ENCODE results near the gene LMF1. TPM values are rescaled to one million over a fixed set of nuclear protein-coding genes. Genes with fewer than 3 reads are reported as not detected.

The LMF1 gene
- total and polyA plus RNA-seq, 2 of the 4 experiments (the other 2 are of a cell fraction) = 7.7 to 13.1 TPM

GRCh38 chr16:906296-906695 is 64.5 kb downstream of the LMF1 start:
- H4K20me1 ChIP-seq (ENCODE audit: insufficient read depth, low read length) = no peaks in the 10 kb centered on the region
- no peak overlapping the region for H3K4me3 ChIP-seq (ENCODE audit: insufficient read depth, low read depth, low read length)
- intact Hi-C loops (cut with micrococcal nuclease) = no loop called here

More at GRCh38 chr16:906296-906695, 64.5 kb downstream of the LMF1 start:
- WGBS, 2 experiments (ENCODE audit: extremely low coverage in 2 of 2, insufficient read length in 1 of 2) = no CpG with 5 or more reads among the region's 12 CpGs
- Histone ChIP-seq H3K4me1 (ENCODE audit: control insufficient read depth, insufficient read depth, low read length) (no peaks in the 10 kb centered on the region), H3K9me3 (ENCODE audit: control insufficient read depth, insufficient read depth, low read length) (peaks cover 8% of the 10 kb centered on the region; the same call in 1 of the 2 replicates), H4K5ac (ENCODE audit: low read depth, low read length) (no peak overlapping the region), H4K91ac (ENCODE audit: insufficient read depth, low read depth, low read length) (no peak overlapping the region), H3K23ac (ENCODE audit: low read depth, low read length) (no peak overlapping the region), H2AK9ac (replicated peaks; ENCODE audit: low read depth, low read length, poor library complexity) (no peak overlapping the region), H4K8ac (ENCODE audit: low read depth in 2 of 2, low read length in 2 of 2) (no peak overlapping the region), H3K56ac (ENCODE audit: extremely low read depth, insufficient read depth, low read length) (no peak overlapping the region), H3K27me3 (ENCODE audit: control insufficient read depth, insufficient read depth, low read length) (no peaks in the 10 kb centered on the region), H3K36me3 (ENCODE audit: control insufficient read depth, insufficient read depth, low read length) (peaks cover 10% of the 10 kb centered on the region), H3K18ac (ENCODE audit: low read depth, low read length) (no peak overlapping the region), H2BK15ac (ENCODE audit: low read depth, low read length) (no peak overlapping the region), H3K27ac (ENCODE audit: insufficient read depth, low read length) (no peak overlapping the region), H2BK20ac (ENCODE audit: low read depth, low read length) (no peak overlapping the region), H2AFZ (replicated peaks; ENCODE audit: low read length, poor library complexity) (no peak overlapping the region), H2BK120ac (ENCODE audit: low read depth, low read length) (no peak overlapping the region), H3K79me1 (ENCODE audit: low read depth in 1 of 2, low read length in 2 of 2) (no peaks in the 10 kb centered on the region), H2BK5ac (ENCODE audit: low read depth, low read length, poor library complexity, severe bottlenecking) (no peak overlapping the region), H2AK5ac (ENCODE audit: low read depth, low read length) (no peak overlapping the region), H3K4ac (ENCODE audit: low read depth, low read length) (no peak overlapping the region), H3K9ac (ENCODE audit: low read depth, low read length) (no peak overlapping the region), H3K14ac (replicated peaks; ENCODE audit: low read depth, low read length) (no peak overlapping the region), H3K9me1 (ENCODE audit: insufficient read depth, low read length) (no peaks in the 10 kb centered on the region), H3K4me2 (ENCODE audit: low read depth, low read length) (no peak overlapping the region)
- in situ Hi-C loops (cut with MboI; ENCODE audit: low sequenced_read_pairs) = no loop called here
- CTCF ChIA-PET = no interaction called here
- BruUV-seq (replicated peaks) = no TSS peak
- no peak for ATAC-seq (ENCODE audit: low read depth)
- dilution Hi-C loops (cut with HindIII; ENCODE audit: low sequenced_read_pairs, unreplicated experiment) = no loop called here
- DNase-seq = no peak
- no peak for TF ChIP-seq RAD21 (IDR thresholded peaks at IDR 0.05; ENCODE audit: low read length)
- no peak for TF ChIP-seq CTCF (conservative IDR thresholded peaks at IDR 0.05; ENCODE audit: low read depth, low read length)
- no peak for TF ChIP-seq ELK1 (IDR thresholded peaks at IDR 0.05; ENCODE audit: borderline replicate concordance, low read depth, low read length)
- no peak for TF ChIP-seq NFE2L2 (IDR thresholded peaks at IDR 0.05; ENCODE audit: low read depth, low read length)
- TF ChIP-seq CEBPB (IDR thresholded peaks at IDR 0.05; ENCODE audit: low read depth, low read length) = no peak
- no peak for TF ChIP-seq RFX5 (IDR thresholded peaks at IDR 0.05; ENCODE audit: low read depth, low read length)
- no peak for TF ChIP-seq MXI1 (IDR thresholded peaks at IDR 0.05; ENCODE audit: borderline replicate concordance, low read depth, low read length)
- TF ChIP-seq FOS (IDR thresholded peaks at IDR 0.05; ENCODE audit: low read depth, low read length) = no peak
- no peak for TF ChIP-seq SMC3 (IDR thresholded peaks at IDR 0.05; ENCODE audit: low read depth, low read length)
- TF ChIP-seq USF2 (IDR thresholded peaks at IDR 0.05; ENCODE audit: low read depth, low read length) = no peak
- no peak for TF ChIP-seq CHD1 (IDR thresholded peaks at IDR 0.05; ENCODE audit: low read depth, low read length)
- no peak for TF ChIP-seq RCOR1 (IDR thresholded peaks at IDR 0.05; ENCODE audit: insufficient replicate concordance, low read length)
- TF ChIP-seq BHLHE40 (IDR thresholded peaks at IDR 0.05; ENCODE audit: low read depth, low read length) = no peak
- no peak for TF ChIP-seq MAFK (IDR thresholded peaks at IDR 0.05; ENCODE audit: low read depth, low read length)
- TF ChIP-seq POLR2A (IDR thresholded peaks at IDR 0.05; ENCODE audit: low read depth, low read length) = no peak
- no peak for TF ChIP-seq MAZ (IDR thresholded peaks at IDR 0.05; ENCODE audit: borderline replicate concordance, low read depth, low read length)
- POLR2A ChIA-PET (ENCODE audit: unreplicated experiment) = no interaction called here
